Measurements from ENCODE around the gene NAT10.

DNA sequence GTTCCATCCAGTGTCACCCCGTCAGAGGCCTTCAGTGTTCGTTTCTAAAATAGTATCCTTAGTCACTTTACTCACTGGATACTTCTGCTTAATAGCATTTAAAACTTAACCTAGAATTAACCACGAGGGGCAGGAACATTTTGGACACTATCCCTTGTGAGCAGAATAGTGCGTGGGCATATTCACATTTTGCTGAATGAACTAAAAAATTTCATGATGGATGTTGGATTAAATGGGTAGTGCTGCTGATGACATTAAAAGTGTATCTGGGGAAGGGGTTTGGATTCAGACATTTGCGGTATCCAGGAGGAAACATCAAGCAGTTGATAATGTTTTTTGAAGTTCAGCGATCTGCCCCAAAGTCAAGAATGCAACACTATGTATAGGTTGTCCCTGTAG lies 750 bp upstream of the NAT10 start:
- no peak for TF ChIP-seq CTCF (conservative IDR thresholded peaks at IDR 0.05; ENCODE audit: low read depth in 2 of 2)
- TF ChIP-seq EZH2phosphoT487 (IDR thresholded peaks at IDR 0.05; ENCODE audit: unreplicated experiment): no peak
- TF ChIP-seq EZH2 (IDR thresholded peaks at IDR 0.05; ENCODE audit: low read depth, unreplicated experiment): no peak
- TF ChIP-seq POLR2AphosphoS5 (IDR thresholded peaks at IDR 0.05; ENCODE audit: low read depth): no peak
- TF ChIP-seq CREB1 (CRISPR knock-in tag; IDR thresholded peaks at IDR 0.05; ENCODE audit: low read depth): no peak
- TF ChIP-seq REST (IDR thresholded peaks at IDR 0.05; ENCODE audit: unreplicated experiment): no peak
- TF ChIP-seq STAT1 (IDR thresholded peaks at IDR 0.05; ENCODE audit: unreplicated experiment): no peak
- TF ChIP-seq JUNB (IDR thresholded peaks at IDR 0.05; ENCODE audit: unreplicated experiment): no peak
